ENCODE results near the gene IRX4.

- no peak for TF ChIP-seq YY1 (IDR thresholded peaks at IDR 0.05)
- no peak for TF ChIP-seq FOXA1 (IDR thresholded peaks at IDR 0.05)
- TF ChIP-seq MAX (IDR thresholded peaks at IDR 0.05) = no peak
- no peak for TF ChIP-seq CTCF (IDR thresholded peaks at IDR 0.05; ENCODE audit: low read depth, low read length, missing input control)
Observed at GRCh38 chr5:1917830-1918487, 35.2 kb upstream of the IRX4 start.
